HG02840 (cell line): ENCODE data around the gene SMG7.

Experiments
- ATAC-seq: cut with Tn5 transposase; IDR thresholded peaks from one replicate; pipeline ENCODE4 v1.9.1; 2021; ENCODE audit warnings: mild to moderate bottlenecking, moderate library complexity, moderate number of reproducible peaks; ENCODE audit not compliant: unreplicated experiment, low FRiP score

The SMG7 gene

GRCh38 chr1:183466781-183467180 lies 5.5 kb upstream of the SMG7 start:
- ATAC-seq, result no peak

- ATAC-seq, result no peak
Observed at GRCh38 chr1:183467687-183468086, 4.6 kb upstream of the SMG7 start.

GRCh38 chr1:183470147-183470960 lies 1.9 kb upstream of the SMG7 start:
- no peak for ATAC-seq

GRCh38 chr1:183470961-183471742 lies 1.1 kb upstream of the SMG7 start:
- peak; percentile 18 for ATAC-seq

- peak; percentile 52 for ATAC-seq
Observed at GRCh38 chr1:183471743-183472487, 384 bp upstream of the SMG7 start.

GRCh38 chr1:183473217-183473536 lies 878 bp downstream of the SMG7 start:
- ATAC-seq, result no peak

- ATAC-seq, result no peak
Observed at GRCh38 chr1:183476081-183476480, 3.8 kb downstream of the SMG7 start.

- peak; percentile 53 for ATAC-seq
Observed at GRCh38 chr1:183477986-183478781, 5.9 kb downstream of the SMG7 start.

GRCh38 chr1:183480971-183481441 lies 8.7 kb downstream of the SMG7 start:
- peak; percentile 53 for ATAC-seq

GRCh38 chr1:183483224-183483623 lies 10.9 kb downstream of the SMG7 start:
- ATAC-seq, result no peak

- ATAC-seq, result no peak
Observed at GRCh38 chr1:183484254-183484653, 12.0 kb downstream of the SMG7 start.

- no peak for ATAC-seq
Observed at GRCh38 chr1:183484851-183485250, 12.6 kb downstream of the SMG7 start.

- ATAC-seq, result no peak
Observed at GRCh38 chr1:183487674-183488442, 15.6 kb downstream of the SMG7 start.

- no peak for ATAC-seq
Observed at GRCh38 chr1:183490932-183491331, 18.6 kb downstream of the SMG7 start.

- ATAC-seq, result no peak
Observed at GRCh38 chr1:183493540-183494245, 21.4 kb downstream of the SMG7 start.

GRCh38 chr1:183495420-183495819 lies 23.1 kb downstream of the SMG7 start:
- no peak for ATAC-seq

GRCh38 chr1:183497218-183497617 lies 24.9 kb downstream of the SMG7 start:
- no peak for ATAC-seq

- ATAC-seq, result no peak
Observed at GRCh38 chr1:183498342-183498991, 26.2 kb downstream of the SMG7 start.
